Testis (tissue), 3 donors: ENCODE data around the gene VEGFB. TPM values are rescaled to one million over a fixed set of nuclear protein-coding genes. Genes with fewer than 3 reads are reported as not detected.

Experiments used
- DNase-seq: peaks from one replicate; pipeline ENCODE4 v3.0.0-alpha.2; 2019
- H3K27ac ChIP-seq, 2 donors: fragments of 200-600 bp; sonication (generic); one replicate each; pipeline ENCODE4 v1.5.1; 2019
- H3K27me3 ChIP-seq: fragments of 200-600 bp; sonication (generic); one replicate; pipeline ENCODE4 v1.5.1; 2019
- H3K36me3 ChIP-seq: fragments of 200-600 bp; sonication (generic); one replicate; pipeline ENCODE4 v1.5.1; 2017; ENCODE audit warnings: low read depth; ENCODE audit errors: missing control alignments
- H3K4me1 ChIP-seq: fragments of 200-600 bp; sonication (generic); one replicate; pipeline ENCODE4 v1.5.1; 2019
- H3K4me3 ChIP-seq, 2 donors: fragments of 200-600 bp; sonication (generic); one replicate each; pipeline ENCODE4 v1.5.1; 2017 to 2019
- H3K9me3 ChIP-seq: fragments of 200-600 bp; sonication (generic); one replicate; pipeline ENCODE4 v1.5.1; 2017
- CTCF ChIP-seq, 3 experiments: fragments of 450-650 bp in 2 of 3; fragments of 200-600 bp in 1 of 3; sonication (generic) in 1 of 3; IDR thresholded peaks; one replicate each; pipeline ENCODE4 v1.5.1; 2016 to 2019; ENCODE audit warnings: antibody characterized with exemption in 3 of 3, mild to moderate bottlenecking in 2 of 3, moderate library complexity in 1 of 3
- POLR2A ChIP-seq: fragments of 450-650 bp; IDR thresholded peaks from one replicate; pipeline ENCODE4 v1.6.1; 2017; ENCODE audit warnings: antibody characterized with exemption, mild to moderate bottlenecking, moderate library complexity
- WGBS, 2 donors: methylation state at CpG; one replicate each; pipeline ENCODE4 v1.1.5; 2018; 5-methylcytosine and 5-hydroxymethylcytosine counted together
- intact Hi-C: fragments of 100-400 bp; cut with DNase I; formaldehyde crosslinking; loops from one replicate; pipeline ENCODE4 v1.15.1; 2023; ENCODE audit warnings: low total_unique reads
- polyA plus RNA-seq: library from polyadenylated mRNA; stranded (reverse); fragments of 350-450 nt; fragmentation: Illumina TruSeq; extraction: RNeasy Lipid Tissue Mini Kit (QIAGEN cat#74804); gene quantifications from one replicate; pipeline ENCODE4 v1.2.3, GENCODE V29; 2014; ENCODE audit warnings: low read depth, low replicate concordance; ENCODE audit not compliant: insufficient read depth
- total RNA-seq, 2 donors: library from RNA; depleted of rRNA; stranded (reverse); fragments of >200 nt; gene quantifications; one replicate each; pipeline ENCODE4 v1.2.3, GENCODE V29; 2016

The VEGFB gene
- total and polyA plus RNA-seq, 3 donors from 2014 or later = 19.1 to 57.3 (median 47.8) TPM

GRCh38 chr11:64210301-64211020, 23.9 kb upstream of the VEGFB start:
- 94 to 95% methylated on average over 22 to 24 of the region's 24 CpGs for WGBS, 2 donors
- Histone ChIP-seq H3K27me3 (no peaks in the 10 kb centered on the region), H3K27ac (no peak overlapping the region), H3K36me3 (no peaks in the 10 kb centered on the region), H3K4me3 (no peak overlapping the region), H3K9me3 (no peaks in the 10 kb centered on the region), H3K4me1 (peaks cover 6% of the 10 kb centered on the region)
- intact Hi-C loops = no loop called here
- DNase-seq = no peak
- TF ChIP-seq POLR2A (no peak), CTCF (IDR thresholded peaks at IDR 0.05) (no peak)

GRCh38 chr11:64211181-64211872, 23.1 kb upstream of the VEGFB start:
- peaks cover 6% of the 10 kb centered on the region for H3K4me1 ChIP-seq
- WGBS, 2 donors = 81 to 88% methylated on average over 15 to 30 of the region's 30 CpGs
- no peaks in the 10 kb centered on the region for H3K27me3 ChIP-seq
- intact Hi-C loops = no loop called here
- H3K9me3 ChIP-seq = no peaks in the 10 kb centered on the region
- no peak for DNase-seq
- TF ChIP-seq CTCF (IDR thresholded peaks at IDR 0.05) (no peak), POLR2A (no peak)
- H3K36me3 ChIP-seq = no peaks in the 10 kb centered on the region
- H3K4me3 ChIP-seq = no peak overlapping the region
- H3K27ac ChIP-seq = no peak overlapping the region

GRCh38 chr11:64216879-64217278, 17.5 kb upstream of the VEGFB start:
- Histone ChIP-seq H3K36me3 (no peaks in the 10 kb centered on the region), H3K27ac (no peak overlapping the region), H3K4me1 (no peaks in the 10 kb centered on the region), H3K4me3 (no peak overlapping the region), H3K9me3 (no peaks in the 10 kb centered on the region), H3K27me3 (no peaks in the 10 kb centered on the region)
- no peak for DNase-seq
- 90 to 95% methylated on average over 6 of the region's 6 CpGs for WGBS, 2 donors
- no peak for TF ChIP-seq POLR2A
- no peak for TF ChIP-seq CTCF (IDR thresholded peaks at IDR 0.05)
- intact Hi-C loops = no loop called here

GRCh38 chr11:64218628-64219353, 15.6 kb upstream of the VEGFB start:
- WGBS, 2 donors = 64 to 78% methylated on average over 10 to 11 of the region's 11 CpGs
- no peaks in the 10 kb centered on the region for H3K36me3 ChIP-seq
- DNase-seq = no peak
- intact Hi-C loops = no loop called here
- no peaks in the 10 kb centered on the region for H3K9me3 ChIP-seq
- peaks cover 7% of the 10 kb centered on the region for H3K4me1 ChIP-seq
- no peaks in the 10 kb centered on the region for H3K27me3 ChIP-seq
- no peak overlapping the region for H3K27ac ChIP-seq
- H3K4me3 ChIP-seq = no peak overlapping the region
- no peak for TF ChIP-seq POLR2A
- TF ChIP-seq CTCF (IDR thresholded peaks at IDR 0.05) = no peak
